ENCODE data around the gene FAM3C.

DNA sequence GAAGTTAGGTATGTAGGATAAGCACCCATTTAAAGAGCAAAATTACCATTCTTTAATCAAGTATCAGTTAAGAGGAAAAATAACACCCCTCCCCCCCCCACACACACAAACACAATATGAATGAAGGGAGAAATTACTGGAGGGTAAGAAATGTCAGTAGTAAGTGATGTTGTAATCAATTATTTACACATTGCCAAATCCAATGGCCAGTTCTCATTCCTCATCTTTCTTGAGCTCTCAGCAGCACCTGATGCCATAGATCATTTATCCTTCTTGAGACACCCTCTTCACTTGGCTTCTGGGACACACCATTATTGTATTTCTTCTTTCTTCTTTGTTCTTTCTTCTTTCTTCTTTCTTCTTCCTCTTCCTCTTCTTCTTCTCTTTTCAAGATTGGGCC lies 33.7 kb upstream of the FAM3C start:
- no peak for TF ChIP-seq CTCF (IDR thresholded peaks at IDR 0.05; ENCODE audit: insufficient read depth, low read length)
- TF ChIP-seq, protein P1, sequence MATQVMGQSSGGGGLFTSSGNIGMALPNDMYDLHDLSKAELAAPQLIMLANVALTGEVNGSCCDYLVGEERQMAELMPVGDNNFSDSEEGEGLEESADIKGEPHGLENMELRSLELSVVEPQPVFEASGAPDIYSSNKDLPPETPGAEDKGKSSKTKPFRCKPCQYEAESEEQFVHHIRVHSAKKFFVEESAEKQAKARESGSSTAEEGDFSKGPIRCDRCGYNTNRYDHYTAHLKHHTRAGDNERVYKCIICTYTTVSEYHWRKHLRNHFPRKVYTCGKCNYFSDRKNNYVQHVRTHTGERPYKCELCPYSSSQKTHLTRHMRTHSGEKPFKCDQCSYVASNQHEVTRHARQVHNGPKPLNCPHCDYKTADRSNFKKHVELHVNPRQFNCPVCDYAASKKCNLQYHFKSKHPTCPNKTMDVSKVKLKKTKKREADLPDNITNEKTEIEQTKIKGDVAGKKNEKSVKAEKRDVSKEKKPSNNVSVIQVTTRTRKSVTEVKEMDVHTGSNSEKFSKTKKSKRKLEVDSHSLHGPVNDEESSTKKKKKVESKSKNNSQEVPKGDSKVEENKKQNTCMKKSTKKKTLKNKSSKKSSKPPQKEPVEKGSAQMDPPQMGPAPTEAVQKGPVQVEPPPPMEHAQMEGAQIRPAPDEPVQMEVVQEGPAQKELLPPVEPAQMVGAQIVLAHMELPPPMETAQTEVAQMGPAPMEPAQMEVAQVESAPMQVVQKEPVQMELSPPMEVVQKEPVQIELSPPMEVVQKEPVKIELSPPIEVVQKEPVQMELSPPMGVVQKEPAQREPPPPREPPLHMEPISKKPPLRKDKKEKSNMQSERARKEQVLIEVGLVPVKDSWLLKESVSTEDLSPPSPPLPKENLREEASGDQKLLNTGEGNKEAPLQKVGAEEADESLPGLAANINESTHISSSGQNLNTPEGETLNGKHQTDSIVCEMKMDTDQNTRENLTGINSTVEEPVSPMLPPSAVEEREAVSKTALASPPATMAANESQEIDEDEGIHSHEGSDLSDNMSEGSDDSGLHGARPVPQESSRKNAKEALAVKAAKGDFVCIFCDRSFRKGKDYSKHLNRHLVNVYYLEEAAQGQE (IDR thresholded peaks at IDR 0.05; ENCODE audit: insufficient replicate concordance, low read depth) = no peak
- TF ChIP-seq POLR2AphosphoS5 (IDR thresholded peaks at IDR 0.05; ENCODE audit: low read depth) = no peak
- TF ChIP-seq SPI1 (IDR thresholded peaks at IDR 0.05; ENCODE audit: borderline replicate concordance, low read depth) = no peak
